Muscle of leg (tissue), 11 donors: Measurements from ENCODE around the gene MAPK8IP2. TPM values are rescaled to one million over a fixed set of nuclear protein-coding genes. Genes with fewer than 3 reads are reported as not detected.
"Not testable (repeated sequence)": the region's sequence is repeated elsewhere in the genome, so short reads cannot be mapped to it uniquely, and the experiment has no call there.

ENCODE experiments used
- DNase-seq: peaks from one replicate; pipeline ENCODE4 v3.0.0; 2013
- H3K27ac ChIP-seq: one replicate; pipeline ENCODE4 v1.5.1; 2013; ENCODE audit warnings: mild to moderate bottlenecking, low read length, control low read depth
- H3K27me3 ChIP-seq: one replicate; pipeline ENCODE4 v1.6.1; 2013; ENCODE audit warnings: low read length; ENCODE audit not compliant: control insufficient read depth, insufficient read depth
- H3K36me3 ChIP-seq: one replicate; pipeline ENCODE4 v1.6.1; 2013; ENCODE audit warnings: low read length; ENCODE audit not compliant: control insufficient read depth, insufficient read depth
- H3K4me1 ChIP-seq: one replicate; pipeline ENCODE4 v1.6.1; 2013; ENCODE audit warnings: low read length; ENCODE audit not compliant: control insufficient read depth, insufficient read depth
- H3K4me3 ChIP-seq: one replicate; pipeline ENCODE4 v1.5.1; 2013; ENCODE audit warnings: low read length, control low read depth
- H3K9me3 ChIP-seq: replicated peaks from 2 replicates; pipeline ENCODE4 v1.6.1; 2013; ENCODE audit warnings: low read depth, low read length; ENCODE audit not compliant: control insufficient read depth
- WGBS: methylation state at CpG from one replicate; pipeline ENCODE4 v1.1.5; 2013; ENCODE audit warnings: missing lambda C conversion rate; ENCODE audit not compliant: insufficient coverage; 5-methylcytosine and 5-hydroxymethylcytosine counted together
- polyA plus RNA-seq, 8 donors: library from polyadenylated mRNA; unstranded; fragments of 120-200 nt; gene quantifications; one replicate each; pipeline versions ENCODE4 v1.2.1 to v1.2.3, GENCODE V29; 2013; ENCODE audit warnings: inconsistent platforms in 1 of 8, low replicate concordance in 1 of 8; ENCODE audit not compliant: insufficient read length in 8 of 8, insufficient read depth in 1 of 8
- total RNA-seq: library from RNA; stranded (reverse); fragments of 120-200 nt; gene quantifications from one replicate; pipeline ENCODE4 v1.2.4, GENCODE V29; 2013

MAPK8IP2 gene
- total and polyA plus RNA-seq, 9 donors, result 0.22 to 0.68 (median 0.51) TPM

- DNase-seq, H3K27ac ChIP-seq, H3K36me3 ChIP-seq, H3K9me3 ChIP-seq, H3K4me3 ChIP-seq: not testable (repeated sequence)
- Histone ChIP-seq H3K4me1 (peaks cover 15% of the 10 kb centered on the region), H3K27me3 (peaks cover 12% of the 10 kb centered on the region)
- 75% methylated on average over 5 of the region's 12 CpGs for WGBS
Measured at GRCh38 chr22:50640296-50640695, 39.7 kb downstream of the MAPK8IP2 start.

- Histone ChIP-seq H3K9me3 (no peaks in the 10 kb centered on the region), H3K4me1 (peaks cover 15% of the 10 kb centered on the region), H3K27me3 (peaks cover 12% of the 10 kb centered on the region), H3K4me3 (no peak overlapping the region), H3K36me3 (no peaks in the 10 kb centered on the region), H3K27ac (peak overlapping the region; percentile 57)
- no peak for DNase-seq
- WGBS, result 48% methylated on average over 9 of the region's 15 CpGs
Measured at GRCh38 chr22:50640857-50641647, 40.5 kb downstream of the MAPK8IP2 start.

GRCh38 chr22:50641696-50642607 lies 41.4 kb downstream of the MAPK8IP2 start:
- H3K4me1 ChIP-seq, result peaks cover 15% of the 10 kb centered on the region
- peaks cover 12% of the 10 kb centered on the region for H3K27me3 ChIP-seq
- WGBS, result 12% methylated on average over 10 of the region's 17 CpGs
- H3K4me3 ChIP-seq, result no peak overlapping the region
- H3K36me3 ChIP-seq, result no peaks in the 10 kb centered on the region
- DNase-seq, result peak; percentile 48
- H3K27ac ChIP-seq, result peak overlapping the region; percentile 57
- no peaks in the 10 kb centered on the region for H3K9me3 ChIP-seq

- DNase-seq, H3K4me3 ChIP-seq: not testable (repeated sequence)
- WGBS, result 78% methylated on average over 13 of the region's 17 CpGs
Measured at GRCh38 chr22:50643021-50643820, 42.6 kb downstream of the MAPK8IP2 start.

GRCh38 chr22:50643821-50644101 lies 43.2 kb downstream of the MAPK8IP2 start:
- 74% methylated on average over 3 of the region's 3 CpGs for WGBS
- H3K27ac ChIP-seq, H3K36me3 ChIP-seq, DNase-seq, H3K9me3 ChIP-seq, H3K4me3 ChIP-seq: not testable (repeated sequence)
- Histone ChIP-seq H3K27me3 (peaks cover 12% of the 10 kb centered on the region), H3K4me1 (peaks cover 15% of the 10 kb centered on the region)

More at GRCh38 chr22:50643021-50643820, 42.6 kb downstream of the MAPK8IP2 start:
- H3K4me1 ChIP-seq, result peaks cover 15% of the 10 kb centered on the region
- not testable (repeated sequence) for H3K9me3 ChIP-seq, H3K27ac ChIP-seq, H3K36me3 ChIP-seq
- H3K27me3 ChIP-seq, result peaks cover 12% of the 10 kb centered on the region

GRCh38 chr22:50653256-50653655 lies 52.7 kb downstream of the MAPK8IP2 start:
- Histone ChIP-seq H3K9me3 (peaks cover 8% of the 10 kb centered on the region), H3K4me3 (no peak overlapping the region), H3K27ac (no peak overlapping the region), H3K27me3 (peaks cover 11% of the 10 kb centered on the region), H3K4me1 (no peaks in the 10 kb centered on the region), H3K36me3 (no peaks in the 10 kb centered on the region)
- DNase-seq, result no peak
- WGBS, result 79% methylated on average over 10 of the region's 10 CpGs

GRCh38 chr22:50654664-50655063 lies 54.1 kb downstream of the MAPK8IP2 start:
- not testable (repeated sequence) for H3K27ac ChIP-seq, H3K4me1 ChIP-seq, DNase-seq, H3K9me3 ChIP-seq, H3K4me3 ChIP-seq, H3K36me3 ChIP-seq
- WGBS, result 95% methylated on average over 6 of the region's 6 CpGs
- H3K27me3 ChIP-seq, result peaks cover 11% of the 10 kb centered on the region

- Histone ChIP-seq H3K36me3 (no peaks in the 10 kb centered on the region), H3K27ac (peak overlapping the region; percentile 65), H3K4me1 (no peaks in the 10 kb centered on the region), H3K4me3 (no peak overlapping the region), H3K27me3 (peaks cover 11% of the 10 kb centered on the region), H3K9me3 (no peaks in the 10 kb centered on the region)
- 67% methylated on average over 19 of the region's 23 CpGs for WGBS
- peak; percentile 37 for DNase-seq
Measured at GRCh38 chr22:50656122-50657070, 55.8 kb downstream of the MAPK8IP2 start.

- Histone ChIP-seq H3K36me3 (no peaks in the 10 kb centered on the region), H3K9me3 (no peaks in the 10 kb centered on the region), H3K4me3 (no peak overlapping the region), H3K27me3 (peaks cover 11% of the 10 kb centered on the region), H3K27ac (no peak overlapping the region), H3K4me1 (no peaks in the 10 kb centered on the region)
- 43% methylated on average over 1 of the region's 4 CpGs for WGBS
- DNase-seq, result no peak
Measured at GRCh38 chr22:50657925-50658324, 57.3 kb downstream of the MAPK8IP2 start.
